Measurements from ENCODE around the gene KLKB1. TPM values are rescaled to one million over a fixed set of nuclear protein-coding genes. Genes with fewer than 3 reads are reported as not detected.

Gene KLKB1
- polyA plus RNA-seq, 1 of the 3 experiments (the other 2 are of a cell fraction), result 0.12 TPM

- no peaks in the 10 kb centered on the region for H3K79me2 ChIP-seq (ENCODE audit: insufficient read depth)
- WGBS (ENCODE audit: low lambda C conversion rate), result 43% methylated on average over 1 of the region's 1 CpG
- peaks cover 0 to 5% of the 10 kb centered on the region in 2 experiments; a peak in 2 of 4 replicates for H3K4me1 ChIP-seq (ENCODE audit: control insufficient read depth in 1 of 2, insufficient read depth in 2 of 2, low read depth in 1 of 2, low read length in 1 of 2)
- H2AFZ ChIP-seq (ENCODE audit: low read depth), result no peak overlapping the region
- no peak overlapping the region for H3K4me2 ChIP-seq
- H3K27ac ChIP-seq (ENCODE audit: low read depth in 2 of 2, low read length in 1 of 2), result no peak overlapping the region
- H3K4me3 ChIP-seq (ENCODE audit: low read depth in 2 of 2, low read length in 1 of 2), result no peak overlapping the region
- H3K27me3 ChIP-seq (ENCODE audit: insufficient read depth), result no peaks in the 10 kb centered on the region
- TF ChIP-seq TCF12 (IDR thresholded peaks at IDR 0.05) (no peak), JUND (IDR thresholded peaks at IDR 0.05) (no peak), NFIC (IDR thresholded peaks at IDR 0.05; ENCODE audit: borderline replicate concordance) (no peak), SIN3A (IDR thresholded peaks at IDR 0.05; ENCODE audit: borderline replicate concordance, low read depth, low read length) (no peak), SMC3 (IDR thresholded peaks at IDR 0.05; ENCODE audit: low read depth, low read length) (no peak), RAD21 (IDR thresholded peaks at IDR 0.05; ENCODE audit: low read length) (no peak), RFX5 (IDR thresholded peaks at IDR 0.05; ENCODE audit: low read length) (no peak), EZH2phosphoT487 (IDR thresholded peaks at IDR 0.05; ENCODE audit: borderline replicate concordance, low read depth) (no peak), POLR2AphosphoS5 (IDR thresholded peaks at IDR 0.05; ENCODE audit: low read depth, low read length) (no peak), YY1 (IDR thresholded peaks at IDR 0.05; ENCODE audit: low read depth) (no peak), GATA2 (CRISPR knock-in tag; IDR thresholded peaks at IDR 0.05) (no peak), MEF2A (IDR thresholded peaks at IDR 0.05; ENCODE audit: borderline replicate concordance, low read depth) (no peak), EP300 (IDR thresholded peaks at IDR 0.05; ENCODE audit: borderline replicate concordance in 1 of 2, low read depth in 1 of 2, low read length in 1 of 2) (no peak), ELF1 (IDR thresholded peaks at IDR 0.05) (no peak), FOXM1 (IDR thresholded peaks at IDR 0.05; ENCODE audit: low read depth) (no peak), PBX3 (IDR thresholded peaks at IDR 0.05) (no peak)
- no peak for DNase-seq
- no peaks in the 10 kb centered on the region for H3K9me3 ChIP-seq
- H3F3A ChIP-seq (replicated peaks; ENCODE audit: insufficient read depth), result no peaks in the 10 kb centered on the region
- H3K9ac ChIP-seq, result no peak overlapping the region
- no peaks in the 10 kb centered on the region for H4K20me1 ChIP-seq (ENCODE audit: insufficient read depth)
- H3K9me2 ChIP-seq, result no peaks in the 10 kb centered on the region
- no peaks in the 10 kb centered on the region for H3K36me3 ChIP-seq (replicated peaks in 1 of 2; ENCODE audit: control insufficient read depth in 1 of 2, insufficient read depth in 2 of 2, low read length in 1 of 2)
- ChIA-PET POLR2A (no interaction called here), CTCF (no interaction called here)
Measured at GRCh38 chr4:186221624-186222023, 5.7 kb upstream of the KLKB1 start.

- Histone ChIP-seq H3K9me2 (no peaks in the 10 kb centered on the region), H2AFZ (ENCODE audit: low read depth) (no peak overlapping the region), H3K4me2 (no peak overlapping the region), H3K79me2 (ENCODE audit: insufficient read depth) (no peaks in the 10 kb centered on the region), H3K27me3 (ENCODE audit: insufficient read depth) (no peaks in the 10 kb centered on the region), H4K20me1 (ENCODE audit: insufficient read depth) (no peaks in the 10 kb centered on the region), H3F3A (replicated peaks; ENCODE audit: insufficient read depth) (no peaks in the 10 kb centered on the region), H3K4me1 (ENCODE audit: control insufficient read depth in 1 of 2, insufficient read depth in 2 of 2, low read depth in 1 of 2, low read length in 1 of 2) (no peaks in the 10 kb centered on the region), H3K27ac (ENCODE audit: low read depth in 2 of 2, low read length in 1 of 2) (no peak overlapping the region), H3K9ac (no peak overlapping the region), H3K9me3 (no peaks in the 10 kb centered on the region), H3K4me3 (ENCODE audit: low read depth in 2 of 2, low read length in 1 of 2) (no peak overlapping the region), H3K36me3 (replicated peaks in 1 of 2; ENCODE audit: control insufficient read depth in 1 of 2, insufficient read depth in 2 of 2, low read length in 1 of 2) (no peaks in the 10 kb centered on the region)
- no peak for DNase-seq
- POLR2A ChIA-PET, result no interaction called here
- CTCF ChIA-PET, result no interaction called here
- no peak for TF ChIP-seq IRF3 (IDR thresholded peaks at IDR 0.05; ENCODE audit: low read depth, low read length)
- TF ChIP-seq USF1 (IDR thresholded peaks at IDR 0.05; ENCODE audit: borderline replicate concordance, low read depth), result no peak
- TF ChIP-seq CTCF (IDR thresholded peaks at IDR 0.05), result no peak
- TF ChIP-seq GABPA (IDR thresholded peaks at IDR 0.05; ENCODE audit: low read depth), result no peak
- no peak for TF ChIP-seq SMC3 (IDR thresholded peaks at IDR 0.05; ENCODE audit: low read depth, low read length)
- no peak for TF ChIP-seq TCF12 (IDR thresholded peaks at IDR 0.05)
- no peak for TF ChIP-seq MEF2A (IDR thresholded peaks at IDR 0.05; ENCODE audit: borderline replicate concordance, low read depth)
- no peak for TF ChIP-seq ELF1 (IDR thresholded peaks at IDR 0.05)
- TF ChIP-seq MXI1 (IDR thresholded peaks at IDR 0.05; ENCODE audit: low read depth, low read length), result no peak
- no peak for TF ChIP-seq MAX (IDR thresholded peaks at IDR 0.05; ENCODE audit: low read depth)
- TF ChIP-seq NFIC (IDR thresholded peaks at IDR 0.05; ENCODE audit: borderline replicate concordance), result no peak
- no peak for TF ChIP-seq NRF1 (IDR thresholded peaks at IDR 0.05; ENCODE audit: low read depth, low read length)
- TF ChIP-seq FOSL2 (IDR thresholded peaks at IDR 0.05; ENCODE audit: borderline replicate concordance, low read depth), result no peak
- no peak for TF ChIP-seq YY1 (IDR thresholded peaks at IDR 0.05; ENCODE audit: low read depth)
- no peak for TF ChIP-seq TAF1 (IDR thresholded peaks at IDR 0.05; ENCODE audit: borderline replicate concordance, low read depth, low read length)
- no peak for TF ChIP-seq FOXM1 (IDR thresholded peaks at IDR 0.05; ENCODE audit: low read depth)
- no peak for TF ChIP-seq EZH2phosphoT487 (IDR thresholded peaks at IDR 0.05; ENCODE audit: borderline replicate concordance, low read depth)
- no peak for TF ChIP-seq POLR2AphosphoS5 (IDR thresholded peaks at IDR 0.05; ENCODE audit: low read depth, low read length)
Measured at GRCh38 chr4:186225848-186226247, 1.5 kb upstream of the KLKB1 start.

All from SK-N-SH (cell line).